Smooth muscle cell (in vitro differentiated cells): ENCODE results near the gene KCNQ4. TPM values are rescaled to one million over a fixed set of nuclear protein-coding genes. Genes with fewer than 3 reads are reported as not detected.

ENCODE experiments used
- DNase-seq: peaks from one replicate; lab custom pipeline; 2025; ENCODE audit not compliant: unreplicated experiment; lab: John Stamatoyannopoulos, UW
- H2AFZ ChIP-seq: fragments of 200-600 bp; sonication (generic); 2 replicates; pipeline ENCODE4 v1.6.0; 2016; ENCODE audit warnings: antibody characterized with exemption, low read depth, mild to moderate bottlenecking
- H3F3A ChIP-seq: fragments of 200-600 bp; sonication (generic); 2 replicates; pipeline ENCODE4 v1.6.0; 2017; ENCODE audit warnings: antibody characterized with exemption, low read depth
- H3K27ac ChIP-seq: fragments of 200-600 bp; sonication (generic); 2 replicates; pipeline ENCODE4 v1.5.1; 2016; ENCODE audit warnings: low read depth, mild to moderate bottlenecking
- H3K27me3 ChIP-seq: fragments of 200-600 bp; sonication (generic); 2 replicates; pipeline ENCODE4 v1.6.1; 2016; ENCODE audit warnings: low read depth, mild to moderate bottlenecking
- H3K36me3 ChIP-seq: fragments of 200-600 bp; sonication (generic); 2 replicates; pipeline ENCODE4 v1.5.1; 2016; ENCODE audit warnings: low read depth
- H3K4me1 ChIP-seq: fragments of 200-600 bp; sonication (generic); 2 replicates; pipeline ENCODE4 v1.5.1; 2016; ENCODE audit warnings: low read depth
- H3K4me2 ChIP-seq: fragments of 200-600 bp; sonication (generic); 2 replicates; pipeline ENCODE4 v1.6.0; 2016; ENCODE audit warnings: mild to moderate bottlenecking
- H3K4me3 ChIP-seq: fragments of 200-600 bp; sonication (generic); 2 replicates; pipeline ENCODE4 v1.5.1; 2016; ENCODE audit warnings: mild to moderate bottlenecking
- H3K79me2 ChIP-seq: fragments of 200-600 bp; sonication (generic); 2 replicates; pipeline ENCODE4 v1.6.0; 2016; ENCODE audit warnings: low read depth, mild to moderate bottlenecking
- H3K9ac ChIP-seq: fragments of 200-600 bp; sonication (generic); 2 replicates; pipeline ENCODE4 v1.6.0; 2016; ENCODE audit warnings: low read depth
- H3K9me3 ChIP-seq: fragments of 200-600 bp; sonication (generic); replicated peaks from 2 replicates; pipeline ENCODE4 v1.5.1; 2016; ENCODE audit warnings: low read depth
- H4K20me1 ChIP-seq: fragments of 200-600 bp; sonication (generic); 2 replicates; pipeline ENCODE4 v1.6.0; 2016; ENCODE audit warnings: low read depth
- WGBS: methylation state at CpG from one replicate; pipeline ENCODE4 v1.1.7; 2016; ENCODE audit warnings: low lambda C conversion rate; 5-methylcytosine and 5-hydroxymethylcytosine counted together
- polyA plus RNA-seq: library from polyadenylated mRNA; unstranded; fragments of >200 nt; fragmentation: Nextera tagmentation; extraction: Ambion mirVana; gene quantifications from 2 replicates; pipeline ENCODE4 v1.2.1, GENCODE V29; 2016
- total RNA-seq: library from RNA; depleted of rRNA; stranded (reverse); fragments of >200 nt; gene quantifications from 2 replicates; pipeline ENCODE4 v1.2.3, GENCODE V29; 2014
- TF ChIP-seq, protein P1 (sequence below): fragments of 200-600 bp; sonication (generic); IDR thresholded peaks from 2 replicates; pipeline ENCODE4 v1.5.1; 2017; ENCODE audit warnings: borderline replicate concordance, mild to moderate bottlenecking, antibody characterized with exemption; ENCODE audit not compliant: insufficient read depth, poor library complexity, severe bottlenecking

KCNQ4 gene
- total and polyA plus RNA-seq, 2 experiments from 2014 or later, result 0.06 TPM; not detected in 1

DNA sequence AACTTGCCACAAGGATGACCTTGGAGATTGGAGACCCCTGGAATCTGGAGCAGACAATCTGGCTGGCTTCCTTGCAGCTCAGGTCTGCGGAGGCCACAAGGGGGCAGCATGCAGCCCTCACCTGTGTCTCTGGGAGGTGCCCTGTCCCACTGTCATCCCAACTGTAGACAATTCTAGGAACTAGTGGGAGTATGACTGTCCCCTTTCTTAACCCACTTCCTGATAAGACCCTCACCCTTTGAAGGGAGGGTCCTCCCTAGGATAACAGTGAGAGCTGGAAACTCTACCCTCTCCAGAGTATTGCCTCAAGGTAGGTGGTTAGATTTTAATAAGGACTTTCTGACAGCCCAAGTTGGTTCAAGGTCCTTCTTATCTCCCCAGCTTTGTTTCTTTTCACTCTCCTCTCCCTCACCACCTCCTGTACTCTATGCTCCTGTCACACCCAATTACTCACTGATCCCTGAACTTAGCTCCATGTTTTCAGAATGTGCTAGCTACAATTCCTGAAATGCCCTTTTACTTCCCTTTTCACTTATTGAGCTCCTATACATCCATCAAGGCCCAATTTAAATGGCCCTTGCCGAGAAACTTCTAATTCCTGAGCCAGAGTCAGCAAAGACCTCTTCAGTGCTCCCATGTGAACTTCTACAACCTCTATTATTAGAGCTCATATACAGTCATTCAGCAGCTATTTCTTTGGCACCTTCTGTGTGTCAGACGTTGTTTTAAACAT, 9.2 kb upstream of the KCNQ4 start:
- Histone ChIP-seq H3F3A (no peaks in the 10 kb centered on the region), H3K27ac (no peak overlapping the region), H3K79me2 (no peaks in the 10 kb centered on the region), H3K9ac (no peak overlapping the region), H3K4me2 (no peak overlapping the region), H3K27me3 (no peaks in the 10 kb centered on the region), H2AFZ (no peak overlapping the region), H4K20me1 (no peaks in the 10 kb centered on the region), H3K4me1 (no peaks in the 10 kb centered on the region), H3K9me3 (no peaks in the 10 kb centered on the region), H3K36me3 (no peaks in the 10 kb centered on the region), H3K4me3 (no peak overlapping the region)
- WGBS, result 33% methylated on average over 3 of the region's 3 CpGs
- TF ChIP-seq, protein P1, sequence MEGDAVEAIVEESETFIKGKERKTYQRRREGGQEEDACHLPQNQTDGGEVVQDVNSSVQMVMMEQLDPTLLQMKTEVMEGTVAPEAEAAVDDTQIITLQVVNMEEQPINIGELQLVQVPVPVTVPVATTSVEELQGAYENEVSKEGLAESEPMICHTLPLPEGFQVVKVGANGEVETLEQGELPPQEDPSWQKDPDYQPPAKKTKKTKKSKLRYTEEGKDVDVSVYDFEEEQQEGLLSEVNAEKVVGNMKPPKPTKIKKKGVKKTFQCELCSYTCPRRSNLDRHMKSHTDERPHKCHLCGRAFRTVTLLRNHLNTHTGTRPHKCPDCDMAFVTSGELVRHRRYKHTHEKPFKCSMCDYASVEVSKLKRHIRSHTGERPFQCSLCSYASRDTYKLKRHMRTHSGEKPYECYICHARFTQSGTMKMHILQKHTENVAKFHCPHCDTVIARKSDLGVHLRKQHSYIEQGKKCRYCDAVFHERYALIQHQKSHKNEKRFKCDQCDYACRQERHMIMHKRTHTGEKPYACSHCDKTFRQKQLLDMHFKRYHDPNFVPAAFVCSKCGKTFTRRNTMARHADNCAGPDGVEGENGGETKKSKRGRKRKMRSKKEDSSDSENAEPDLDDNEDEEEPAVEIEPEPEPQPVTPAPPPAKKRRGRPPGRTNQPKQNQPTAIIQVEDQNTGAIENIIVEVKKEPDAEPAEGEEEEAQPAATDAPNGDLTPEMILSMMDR, result peak; percentile 66
- no peak for DNase-seq

DNA sequence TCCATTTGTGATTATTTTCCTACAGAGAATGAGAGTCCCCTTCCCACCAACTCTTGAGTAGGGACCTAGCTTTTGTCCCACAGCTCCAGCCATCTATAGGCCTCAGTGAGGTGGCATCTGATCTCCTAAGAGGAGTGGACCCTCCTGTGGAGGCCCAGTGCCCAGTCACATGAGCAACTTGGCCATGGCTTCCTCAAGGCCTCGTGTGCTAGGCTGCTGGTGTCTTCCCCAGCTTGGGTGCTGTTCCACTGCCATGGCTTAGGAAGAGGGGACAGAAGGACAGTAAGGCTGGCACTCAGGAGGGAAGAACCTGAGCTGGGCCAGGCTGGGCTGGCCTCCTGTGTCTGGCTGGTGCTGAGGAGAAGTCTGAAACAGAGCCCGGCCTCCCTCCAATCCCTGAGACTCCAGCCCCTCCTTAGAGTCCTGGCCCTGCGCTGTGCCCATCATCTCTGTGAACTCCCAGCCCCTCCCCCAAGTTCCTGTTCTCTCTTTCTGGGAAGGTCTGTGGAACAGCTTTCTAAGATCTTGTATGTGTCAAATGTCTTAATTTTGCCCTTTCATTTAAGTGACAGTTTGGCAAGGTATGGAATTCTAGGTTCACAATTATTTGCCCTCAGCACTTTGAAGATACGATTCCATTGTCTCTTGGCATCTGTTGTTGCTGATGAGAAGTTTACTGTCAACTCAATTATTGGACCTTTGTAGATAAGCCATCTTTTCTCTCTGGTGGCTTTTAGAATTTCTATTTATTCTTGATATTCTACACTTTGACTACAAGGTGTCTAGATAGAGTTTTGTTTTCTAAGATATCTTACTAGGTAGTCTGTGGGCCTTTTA, 7.1 kb upstream of the KCNQ4 start:
- no peaks in the 10 kb centered on the region for H4K20me1 ChIP-seq
- no peak overlapping the region for H3K4me3 ChIP-seq
- 94% methylated on average over 4 of the region's 4 CpGs for WGBS
- H3K9ac ChIP-seq, result no peak overlapping the region
- H3K4me2 ChIP-seq, result no peak overlapping the region
- H3K27me3 ChIP-seq, result peaks cover 7% of the 10 kb centered on the region
- no peaks in the 10 kb centered on the region for H3K9me3 ChIP-seq
- H3K27ac ChIP-seq, result no peak overlapping the region
- H2AFZ ChIP-seq, result no peak overlapping the region
- H3F3A ChIP-seq, result no peaks in the 10 kb centered on the region
- H3K79me2 ChIP-seq, result no peaks in the 10 kb centered on the region
- TF ChIP-seq, protein P1, result no peak
- no peaks in the 10 kb centered on the region for H3K4me1 ChIP-seq
- DNase-seq, result no peak
- no peaks in the 10 kb centered on the region for H3K36me3 ChIP-seq

DNA sequence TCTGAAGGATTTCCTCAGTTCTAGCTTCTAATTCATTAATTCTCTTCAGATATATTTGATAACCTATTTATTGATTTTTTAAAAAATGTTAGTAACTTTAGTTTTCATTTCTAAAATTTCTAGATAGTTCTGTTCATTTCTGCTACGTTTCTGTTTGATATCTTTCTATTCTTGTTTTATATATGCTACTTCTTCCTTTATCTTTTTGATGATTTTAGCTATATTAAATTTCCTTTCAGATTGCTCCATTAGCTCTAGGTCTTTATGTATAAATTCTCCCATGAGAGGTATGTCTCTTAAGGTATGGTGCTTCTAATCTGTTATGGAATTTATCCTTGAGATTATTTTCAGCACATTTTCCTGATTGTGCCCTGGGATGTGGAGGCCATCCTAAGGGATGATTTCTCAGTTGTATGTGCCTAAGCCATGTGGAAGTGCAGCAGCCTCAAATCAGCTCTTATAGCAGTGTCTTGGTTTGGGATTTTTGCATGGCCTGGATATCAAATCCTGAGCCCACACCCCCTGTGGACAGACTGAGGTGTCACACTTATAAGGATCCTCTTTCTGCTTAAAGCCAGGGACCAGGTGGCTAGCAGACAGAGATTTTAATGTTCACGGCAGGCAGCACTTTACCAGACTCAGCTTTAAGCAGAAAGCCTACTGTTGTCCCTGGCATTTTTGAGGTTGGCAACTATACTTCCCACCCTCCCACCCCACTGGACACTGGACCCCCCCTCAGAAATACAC, 6.2 kb upstream of the KCNQ4 start:
- H2AFZ ChIP-seq, result no peak overlapping the region
- H3K9ac ChIP-seq, result no peak overlapping the region
- H3K4me2 ChIP-seq, result no peak overlapping the region
- H3K27me3 ChIP-seq, result peaks cover 17% of the 10 kb centered on the region
- TF ChIP-seq, protein P1, result no peak
- H3K4me1 ChIP-seq, result no peaks in the 10 kb centered on the region
- no peaks in the 10 kb centered on the region for H3K36me3 ChIP-seq
- no peaks in the 10 kb centered on the region for H3F3A ChIP-seq
- H3K79me2 ChIP-seq, result no peaks in the 10 kb centered on the region
- 96% methylated on average over 2 of the region's 2 CpGs for WGBS
- H3K27ac ChIP-seq, result no peak overlapping the region
- no peaks in the 10 kb centered on the region for H4K20me1 ChIP-seq
- no peaks in the 10 kb centered on the region for H3K9me3 ChIP-seq
- DNase-seq, result no peak
- H3K4me3 ChIP-seq, result no peak overlapping the region
